HG03457 (cell line): ENCODE measurements around the gene TLE4.

ENCODE experiments used
- ATAC-seq: cut with Tn5 transposase; IDR thresholded peaks from one replicate; pipeline ENCODE4 v1.9.1; 2021; ENCODE audit warnings: moderate number of reproducible peaks; ENCODE audit not compliant: unreplicated experiment

The TLE4 gene

DNA sequence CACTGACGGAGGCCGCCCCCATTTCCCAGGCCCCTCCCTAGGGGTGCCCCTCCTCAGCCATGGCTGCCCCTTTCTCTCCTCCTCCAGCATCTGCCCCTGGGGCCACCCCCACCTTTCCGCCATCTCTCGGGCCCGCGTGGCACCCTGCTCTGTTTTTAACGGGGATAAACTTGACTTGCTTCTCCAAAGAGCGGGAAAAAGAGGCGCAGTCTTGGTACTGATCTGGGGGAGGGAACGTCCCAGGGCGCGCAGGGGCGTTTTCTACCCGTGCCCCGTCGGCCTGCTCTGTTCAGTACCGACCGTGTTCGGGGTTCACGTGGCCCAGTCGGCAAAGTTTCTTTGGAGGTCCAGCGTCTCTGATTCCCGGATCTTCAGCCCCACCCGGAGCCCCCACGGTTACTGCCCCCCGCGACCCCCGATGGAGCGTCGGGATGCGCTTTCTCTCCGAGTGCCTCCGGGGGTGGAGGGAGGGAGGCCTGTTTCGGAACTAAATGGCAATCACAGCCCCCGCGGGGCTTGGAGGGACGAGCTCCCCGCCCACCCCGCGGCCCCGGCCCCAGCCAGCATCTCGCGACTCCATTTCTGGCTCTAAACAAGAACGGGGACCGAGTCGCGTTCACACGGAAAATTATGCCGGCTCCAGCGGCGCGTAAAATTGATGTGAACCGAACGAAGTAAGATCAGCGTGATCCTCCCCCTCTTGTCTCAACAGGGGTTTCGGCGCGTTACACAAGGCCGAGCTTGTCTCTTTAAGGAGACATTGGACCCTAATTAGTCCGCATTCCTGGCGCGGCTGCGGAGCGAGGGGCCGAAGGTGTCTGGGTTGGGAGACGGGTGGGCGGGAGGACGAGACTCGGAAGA lies 1.1 kb upstream of the TLE4 start:
- ATAC-seq = no peak

DNA sequence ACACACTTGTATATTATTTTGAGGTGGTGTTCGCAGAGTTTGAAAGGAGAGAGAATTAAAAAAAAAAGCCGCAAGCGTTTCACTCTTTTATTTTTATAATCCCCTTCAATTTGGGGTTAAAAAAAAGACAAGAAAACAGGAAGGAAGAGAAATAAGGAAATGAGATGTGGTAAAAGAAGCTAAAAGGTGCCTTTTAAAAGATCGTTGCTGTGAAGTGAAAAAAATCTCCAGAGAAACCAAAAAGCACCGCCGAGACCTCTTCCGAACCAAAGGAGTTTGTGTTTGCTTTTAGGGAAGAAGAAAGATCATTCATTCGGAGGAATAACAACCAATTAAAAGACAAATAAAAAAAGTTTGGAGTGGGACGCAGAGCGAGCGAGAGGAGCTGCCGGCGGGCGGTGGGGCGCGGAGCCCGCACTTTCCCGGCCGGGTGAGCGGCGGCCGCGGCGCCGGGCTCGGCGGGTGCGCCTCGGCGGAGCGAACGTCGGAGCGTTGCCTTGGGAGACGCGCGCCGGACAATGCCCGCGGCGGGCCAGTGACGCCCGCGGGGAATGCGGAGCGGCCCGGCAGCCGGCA lies 355 bp downstream of the TLE4 start:
- ATAC-seq = no peak

DNA sequence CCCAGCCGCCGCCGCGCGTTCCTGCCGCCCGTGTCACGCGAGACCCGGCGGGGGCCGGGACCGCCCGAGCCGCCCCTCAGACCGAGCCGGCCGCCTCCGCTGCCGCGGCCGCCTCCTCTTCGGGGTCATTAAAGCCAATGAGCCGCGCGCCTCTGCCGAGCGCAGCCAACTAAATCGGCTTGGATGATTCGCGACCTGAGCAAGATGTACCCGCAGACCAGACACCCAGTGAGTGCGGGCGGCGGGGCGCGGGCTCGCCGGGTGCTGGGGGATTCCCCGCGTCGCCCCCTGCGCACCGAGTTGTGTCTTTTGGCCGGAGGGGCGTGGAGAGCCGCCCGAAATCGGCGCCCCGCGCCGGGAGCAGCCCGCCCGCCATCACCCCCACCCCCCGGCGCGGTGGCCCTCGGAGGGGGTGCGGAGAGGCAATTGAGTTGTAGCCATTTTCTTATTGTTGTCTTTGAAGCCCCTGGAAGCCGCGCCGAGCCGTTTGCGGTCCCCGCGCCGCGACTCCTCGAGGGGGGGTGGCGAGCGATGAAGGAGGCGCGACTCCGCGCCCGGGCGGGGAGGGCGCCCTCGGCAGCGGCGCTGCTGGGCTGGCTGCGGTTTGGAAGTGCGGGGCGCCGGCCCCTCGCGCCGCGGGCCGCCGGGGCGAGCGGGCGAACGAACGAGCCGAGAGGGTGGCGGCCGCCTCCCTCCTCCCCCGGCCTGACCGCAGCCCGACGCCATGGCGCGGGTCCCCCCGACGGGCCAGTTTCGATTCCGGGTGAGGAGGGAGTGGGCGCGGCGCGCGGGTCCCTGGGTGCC lies 1.0 kb downstream of the TLE4 start:
- ATAC-seq = no peak

DNA sequence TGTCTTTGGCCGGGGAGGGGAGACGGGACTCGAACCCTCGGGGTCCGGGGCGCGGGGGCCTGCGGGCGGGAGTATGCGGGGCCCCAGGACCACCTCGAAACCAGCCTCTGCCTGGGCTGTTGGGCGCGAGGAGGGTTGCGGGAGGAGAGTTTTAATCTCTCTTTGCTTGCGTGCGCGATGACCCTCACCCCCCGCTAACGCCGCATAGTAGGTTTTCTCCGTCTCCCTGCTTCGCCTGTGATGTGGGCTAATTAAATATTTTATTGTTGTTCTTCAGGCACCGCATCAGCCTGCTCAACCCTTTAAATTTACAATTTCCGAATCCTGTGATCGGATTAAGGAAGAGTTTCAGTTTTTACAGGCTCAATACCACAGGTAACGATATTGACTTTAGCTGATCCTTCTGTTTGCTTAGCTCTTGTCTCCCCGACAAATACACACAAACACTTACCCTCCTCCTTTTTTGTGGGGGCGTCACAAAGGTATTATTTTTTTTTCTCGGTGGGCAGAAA lies 1.7 kb downstream of the TLE4 start:
- no peak for ATAC-seq

DNA sequence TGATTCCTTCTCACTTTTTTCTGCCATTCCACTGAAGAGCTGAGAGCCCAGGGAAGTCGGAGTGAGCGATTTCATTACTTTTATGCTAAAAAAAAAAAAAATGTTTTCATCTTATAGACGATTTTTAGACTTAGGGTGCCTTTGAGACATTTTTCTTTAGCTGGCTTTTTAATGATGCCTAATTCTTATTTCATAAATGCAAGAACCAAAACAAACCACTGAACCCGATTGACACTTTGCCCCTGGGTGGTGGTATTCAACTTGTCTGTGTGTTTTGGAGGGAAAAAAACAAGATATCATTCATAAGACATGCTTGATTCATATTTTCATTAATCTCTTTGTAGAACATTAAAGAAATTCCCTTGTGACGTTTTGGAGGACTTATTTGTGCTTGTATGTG lies 2.4 kb downstream of the TLE4 start:
- no peak for ATAC-seq

DNA sequence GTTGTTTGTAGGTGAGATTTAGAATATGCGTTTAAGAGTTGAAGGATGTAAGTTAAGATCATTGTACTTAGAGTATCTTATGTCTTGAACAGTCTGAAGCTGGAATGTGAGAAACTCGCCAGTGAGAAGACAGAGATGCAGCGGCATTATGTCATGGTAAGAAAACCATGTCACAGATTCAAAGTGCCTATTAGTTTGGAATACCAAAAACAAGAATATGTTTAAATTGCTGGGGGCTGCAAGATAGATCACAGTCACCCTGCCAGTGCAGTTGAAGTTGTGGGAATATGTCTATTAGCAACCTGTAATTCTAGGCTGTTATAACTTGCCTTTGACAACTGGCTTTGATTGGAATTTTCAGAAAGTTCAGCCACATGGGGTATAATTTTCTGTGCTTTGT lies 3.0 kb downstream of the TLE4 start:
- ATAC-seq = no peak

DNA sequence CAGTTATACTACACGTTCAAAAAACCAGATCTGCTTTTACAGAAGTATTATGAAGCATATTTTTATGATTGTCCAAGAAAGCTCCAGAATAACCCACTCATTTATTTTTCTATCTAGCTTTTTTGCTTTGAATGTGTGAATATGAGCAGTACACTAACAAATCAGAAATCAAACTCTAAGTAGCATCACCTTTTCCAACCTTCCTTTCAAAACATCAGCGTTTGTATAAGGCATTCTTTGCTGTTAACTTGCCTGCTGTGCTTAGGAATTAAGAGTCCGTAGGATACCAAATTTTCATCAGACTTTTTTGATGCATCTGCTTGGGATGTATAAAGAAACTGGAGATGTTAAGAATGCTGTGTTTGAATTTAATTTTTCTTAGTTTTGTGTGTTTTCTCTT lies 3.8 kb downstream of the TLE4 start:
- no peak for ATAC-seq

DNA sequence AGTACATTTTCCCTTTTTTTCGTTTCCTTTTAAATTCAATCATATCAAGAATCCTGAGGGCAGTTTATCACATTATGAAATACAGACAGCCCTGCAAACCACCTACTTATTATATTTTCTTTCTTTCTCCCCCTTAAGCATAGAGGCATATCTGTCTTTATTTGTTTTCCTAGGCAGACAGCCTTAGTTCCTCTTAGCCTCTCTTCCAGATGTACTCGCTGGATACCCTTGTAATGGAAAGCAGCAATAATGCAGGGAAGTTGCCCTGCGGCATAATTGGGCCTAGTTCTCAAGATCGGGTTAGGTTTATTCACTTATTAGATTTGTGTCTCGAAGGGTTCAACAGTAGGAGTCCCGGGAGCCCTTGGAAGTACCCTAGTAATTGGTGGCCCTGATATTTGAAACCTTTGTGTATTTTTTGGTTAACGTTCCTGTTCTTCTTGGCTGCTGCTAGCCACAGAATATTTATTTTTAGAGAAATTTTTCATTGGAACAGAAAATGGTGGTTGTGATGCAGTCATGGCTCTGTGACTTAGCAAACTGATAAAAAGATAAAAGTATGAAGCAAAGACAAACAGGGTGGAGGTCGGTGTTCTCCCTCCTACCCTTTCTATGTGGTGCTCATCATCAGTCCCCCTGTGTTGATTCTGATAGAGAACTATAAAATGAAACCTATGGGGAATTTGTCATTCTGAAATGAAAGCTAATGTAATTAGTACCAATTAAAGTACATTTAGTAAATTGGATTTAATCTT lies 6.4 kb downstream of the TLE4 start:
- ATAC-seq = no peak

DNA sequence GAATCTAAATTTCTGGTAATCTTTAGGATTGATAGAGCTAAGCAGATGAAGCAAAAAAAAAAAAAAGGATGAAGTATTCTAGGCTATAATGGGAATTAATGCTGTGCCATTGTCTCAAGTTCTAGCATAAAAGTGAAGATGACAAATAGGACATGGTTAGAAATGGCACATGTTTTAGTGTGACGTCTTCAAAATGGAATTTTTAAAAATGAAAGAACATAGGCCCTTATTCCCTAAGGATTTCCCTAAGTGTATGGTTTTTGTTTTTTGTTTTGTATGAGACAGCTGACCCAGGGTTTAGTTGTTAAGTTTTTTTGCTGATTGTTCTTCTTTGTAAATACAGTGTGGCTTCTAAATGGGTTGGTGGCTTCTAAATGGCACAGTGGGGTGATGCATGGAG lies 7.1 kb downstream of the TLE4 start:
- no peak for ATAC-seq

DNA sequence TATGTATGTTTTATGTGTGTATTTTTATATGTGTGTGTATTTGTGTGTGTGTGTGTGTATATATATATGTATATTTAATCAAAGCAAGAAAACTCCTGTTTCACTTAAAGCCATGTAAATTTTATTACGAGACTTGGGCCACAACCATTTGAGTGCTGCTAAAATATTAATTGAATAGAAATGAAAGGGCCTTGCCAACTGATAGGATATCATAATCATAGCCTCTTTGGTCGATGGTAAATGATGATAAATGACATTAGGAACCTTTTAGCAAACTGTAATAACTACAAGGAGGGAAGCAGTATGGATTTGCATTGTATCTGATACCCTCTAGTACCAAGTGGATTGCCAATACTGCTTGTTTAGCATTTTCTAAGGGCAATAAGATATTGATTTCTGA lies 7.9 kb downstream of the TLE4 start:
- ATAC-seq = no peak

DNA sequence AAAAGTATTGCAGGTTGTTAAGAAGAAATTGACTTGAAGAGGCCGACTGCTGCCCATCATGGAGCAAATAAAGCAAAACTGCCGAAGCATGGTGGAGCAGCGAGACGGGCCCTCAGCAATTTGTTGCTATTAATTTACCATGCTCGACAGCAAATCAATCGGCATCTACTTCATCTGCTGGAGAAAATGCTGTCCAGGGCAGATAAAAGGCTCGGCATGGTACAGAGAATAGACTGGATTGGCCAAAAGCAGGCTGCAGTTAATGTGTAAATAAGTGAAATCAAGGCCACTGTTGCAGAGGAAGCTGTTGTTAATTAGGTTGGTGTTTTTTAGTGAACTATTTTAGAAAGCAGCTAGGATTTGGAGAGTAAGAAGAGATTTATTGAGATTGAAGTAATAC lies 8.3 kb downstream of the TLE4 start:
- no peak for ATAC-seq

DNA sequence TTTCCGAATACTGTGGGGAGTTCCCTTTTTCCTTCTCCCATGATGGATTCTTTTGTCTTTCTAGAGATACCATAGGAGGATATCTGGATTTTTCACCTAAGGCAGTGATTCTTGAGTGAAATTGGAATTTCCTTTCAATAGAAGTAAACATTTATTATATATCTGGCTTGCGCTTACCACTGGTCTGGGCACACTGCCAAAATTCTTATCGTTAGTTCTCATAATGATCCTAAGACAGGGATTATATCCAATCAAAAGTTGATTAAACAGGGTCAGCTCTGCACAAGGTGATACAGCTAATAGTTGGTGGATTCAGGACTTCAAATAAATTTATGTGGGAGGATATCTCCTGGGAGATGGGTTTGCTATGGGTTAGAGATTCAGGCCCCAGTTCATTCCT lies 9.6 kb downstream of the TLE4 start:
- no peak for ATAC-seq

DNA sequence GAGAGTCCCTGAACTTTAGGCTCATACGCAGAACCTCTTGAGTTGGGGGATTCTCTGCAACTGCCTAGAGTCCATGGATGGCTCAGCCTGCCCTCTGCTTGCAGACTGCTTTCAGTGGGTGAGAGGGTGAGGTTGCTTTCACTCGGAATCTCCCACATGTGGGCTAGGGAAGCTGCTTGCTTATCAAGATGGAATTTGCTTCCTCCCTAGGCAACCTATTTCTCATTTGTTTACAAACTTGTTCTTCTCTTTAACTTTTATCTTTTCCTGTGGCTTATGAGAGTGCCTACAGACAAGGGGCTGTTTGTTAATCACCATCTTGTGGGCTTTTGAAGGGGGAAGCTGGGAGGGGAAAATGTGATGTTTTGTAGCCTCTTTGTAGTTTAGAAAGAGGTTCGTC lies 10.0 kb downstream of the TLE4 start:
- ATAC-seq = no peak

DNA sequence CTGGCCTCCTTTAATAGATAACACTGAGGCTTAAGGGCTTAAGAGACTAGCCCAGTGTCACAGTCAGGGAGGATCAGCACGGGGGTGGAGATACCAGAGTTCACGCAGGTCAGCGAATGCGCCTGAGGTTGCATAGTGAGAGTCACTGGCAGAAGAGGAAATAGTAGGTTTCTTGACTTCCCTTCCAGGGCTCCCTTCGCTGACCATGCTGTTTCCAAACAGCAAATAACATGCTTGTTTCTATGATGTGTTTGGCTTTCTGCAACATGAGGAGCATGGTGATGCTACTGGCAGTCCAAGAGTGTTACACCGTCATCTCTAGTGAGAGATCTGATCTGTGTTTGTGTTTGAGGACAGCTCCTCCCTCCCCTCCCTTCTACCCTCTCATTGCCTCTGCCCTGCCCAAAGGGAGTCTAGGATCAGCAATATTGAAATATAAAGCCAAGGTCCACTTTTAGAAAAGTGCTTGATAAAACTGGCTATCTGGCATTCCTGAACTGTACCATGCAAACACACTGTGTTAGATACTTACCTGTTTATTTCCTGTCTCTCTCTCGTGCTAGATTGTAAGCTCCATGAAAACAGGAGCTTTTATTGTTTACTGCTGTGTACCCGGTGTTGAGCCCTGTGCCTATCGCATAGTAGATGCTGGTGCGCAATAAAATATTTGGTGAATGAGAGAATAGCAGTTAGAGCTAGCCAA lies 12.3 kb downstream of the TLE4 start:
- peak; percentile 82 for ATAC-seq

DNA sequence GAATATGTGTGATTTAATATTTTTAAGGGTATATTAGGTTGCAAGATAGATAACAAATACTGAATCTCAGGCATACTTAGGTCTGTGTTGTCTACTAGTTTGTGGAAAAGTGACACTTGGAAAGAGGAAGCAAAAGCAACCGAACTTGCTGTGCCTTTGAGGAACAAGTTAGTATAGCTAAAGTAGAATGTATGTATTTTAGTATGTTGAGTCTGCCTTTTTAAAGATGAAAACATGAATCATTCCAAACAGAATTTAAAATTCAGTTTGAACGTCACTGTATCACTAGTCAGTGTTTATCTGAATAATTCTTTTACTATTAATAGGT lies 12.9 kb downstream of the TLE4 start:
- no peak for ATAC-seq

DNA sequence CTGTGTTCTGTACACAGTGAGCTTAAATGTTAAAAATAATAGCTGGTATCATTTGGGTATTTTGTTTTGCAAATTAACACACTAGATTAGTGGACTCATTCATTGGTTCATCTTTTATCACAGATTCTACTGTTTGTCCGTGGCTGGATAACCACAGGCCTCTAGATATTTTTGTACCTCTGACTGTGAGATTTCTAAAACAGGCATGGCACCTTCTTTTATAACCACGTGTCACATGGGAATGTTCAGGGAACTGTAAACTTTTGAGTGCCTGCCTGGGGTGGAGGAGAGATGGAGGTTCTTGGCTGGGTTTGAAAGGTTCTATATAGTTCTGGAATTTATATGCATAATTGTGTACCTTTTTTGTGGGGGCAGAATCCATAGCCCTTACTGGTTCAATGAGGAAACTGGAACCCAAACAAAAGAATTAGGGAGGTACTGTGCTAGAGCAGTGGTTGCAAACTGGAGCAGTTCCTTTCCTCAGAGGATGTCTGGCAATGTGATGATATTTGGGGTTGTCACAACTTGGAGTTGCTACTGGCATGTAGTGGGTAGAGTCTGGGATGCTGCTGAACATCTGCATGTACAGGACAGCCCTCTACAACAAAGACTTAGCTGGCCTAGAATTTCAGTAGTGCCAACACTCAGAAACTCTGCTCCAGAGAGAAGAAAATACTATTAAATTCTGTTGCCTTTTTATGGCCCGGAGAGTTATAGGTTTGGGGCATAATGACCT lies 16.9 kb downstream of the TLE4 start:
- no peak for ATAC-seq

DNA sequence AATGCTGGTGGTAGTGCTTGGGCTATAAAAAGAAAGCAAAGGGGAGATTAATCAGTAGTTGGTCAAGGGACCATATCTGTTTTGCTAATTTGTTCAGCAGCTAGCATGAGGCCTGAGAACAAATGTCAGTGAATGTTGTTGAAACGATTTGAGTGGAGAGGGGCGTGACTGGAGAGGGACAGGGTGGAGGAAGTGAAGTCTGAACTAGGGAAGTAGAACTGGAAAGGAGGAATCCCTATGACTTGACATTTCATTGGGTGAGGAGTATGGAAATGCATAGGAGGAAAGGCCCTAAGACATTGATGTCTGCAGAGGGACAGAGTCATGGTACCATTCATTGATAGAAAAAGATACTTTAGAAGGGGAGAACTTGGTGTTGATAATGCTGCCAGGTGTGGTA lies 19.7 kb downstream of the TLE4 start:
- ATAC-seq = no peak

DNA sequence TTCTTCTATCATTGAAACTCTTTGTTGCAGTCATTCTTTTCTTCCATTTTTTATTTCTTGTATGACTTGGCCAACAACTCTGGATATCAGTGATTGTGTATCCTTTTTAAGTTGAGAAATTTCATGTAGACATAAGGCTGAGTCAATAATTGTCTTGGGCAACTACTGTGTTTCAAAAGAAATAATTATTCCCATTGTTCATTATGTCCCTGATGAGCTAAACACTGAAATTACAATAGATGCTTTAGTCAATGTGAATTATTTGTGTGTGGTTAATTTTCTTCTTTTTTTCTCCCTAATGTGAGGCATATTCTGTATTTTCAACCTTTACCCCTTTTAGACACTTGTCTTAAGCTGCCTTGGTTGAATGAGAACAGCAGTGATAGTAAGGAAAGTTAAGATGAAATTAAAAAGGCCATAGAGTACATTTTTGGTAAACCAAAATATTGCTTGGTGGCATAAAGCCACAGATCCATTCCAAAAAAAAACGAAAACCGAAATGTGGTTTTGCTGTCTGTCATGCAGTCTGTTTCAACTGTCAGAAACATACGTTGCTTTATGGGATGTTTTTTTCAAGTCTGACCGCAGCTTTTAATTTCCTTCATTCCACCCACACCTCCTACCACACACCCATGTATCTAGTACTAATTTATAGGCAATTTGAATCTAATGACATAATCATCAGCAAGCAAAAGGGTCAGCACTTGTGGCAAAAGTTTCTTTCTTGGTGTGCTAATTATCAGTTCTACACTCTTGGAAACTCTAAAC lies 21.1 kb downstream of the TLE4 start:
- no peak for ATAC-seq
